Sigmoid colon (tissue), 4 donors: ENCODE measurements around the gene DBT.

Source experiments
- CTCF ChIP-seq, 4 experiments: fragments of 450-650 bp in 3 of 4; fragments of 200-600 bp in 1 of 4; IDR thresholded peaks; one replicate each; pipeline ENCODE4 v1.5.1; 2016 to 2019; ENCODE audit warnings: antibody characterized with exemption in 4 of 4, mild to moderate bottlenecking in 3 of 4, moderate library complexity in 2 of 4
- EP300 ChIP-seq, 4 donors: sonication (generic); formaldehyde crosslinking; IDR thresholded peaks; one replicate each; pipeline ENCODE4 v1.6.1; 2017; ENCODE audit warnings: antibody characterized with exemption in 4 of 4
- POLR2A ChIP-seq, 2 donors: fragments of 450-650 bp; IDR thresholded peaks; one replicate each; pipeline ENCODE4 v1.6.1; 2016; ENCODE audit warnings: antibody characterized with exemption in 2 of 2, mild to moderate bottlenecking in 2 of 2, moderate library complexity in 2 of 2
- POLR2AphosphoS5 ChIP-seq, 4 donors: sonication (generic); formaldehyde crosslinking; IDR thresholded peaks; one replicate each; pipeline ENCODE4 v1.6.1; 2017; ENCODE audit warnings: antibody characterized with exemption in 4 of 4

- TF ChIP-seq CTCF (IDR thresholded peaks at IDR 0.05) (no peak), POLR2A (IDR thresholded peaks at IDR 0.05) (no peak), POLR2AphosphoS5 (IDR thresholded peaks at IDR 0.05) (no peak), EP300 (IDR thresholded peaks at IDR 0.05) (no peak)
Measured at GRCh38 chr1:100250807-100251206, 1.2 kb upstream of the DBT start.
